Loucy (cell line): ENCODE results near the gene LNPK.

Experiments used
- H2AFZ ChIP-seq: fragments of 200-600 bp; sonication (generic); 2 replicates; pipeline ENCODE4 v1.6.0; 2016; ENCODE audit warnings: antibody characterized with exemption, mild to moderate bottlenecking, low read length, moderate library complexity
- H3F3A ChIP-seq: fragments of 200-600 bp; 2 replicates; pipeline ENCODE4 v1.6.0; 2016; ENCODE audit warnings: antibody characterized with exemption, low read depth, mild to moderate bottlenecking
- H3K27me3 ChIP-seq: fragments of 200-600 bp; sonication (generic); 2 replicates; pipeline ENCODE4 v1.6.1; 2014; ENCODE audit warnings: low read length, mild to moderate bottlenecking; ENCODE audit not compliant: insufficient read depth, poor library complexity, severe bottlenecking
- H3K36me3 ChIP-seq: fragments of 200-600 bp; sonication (generic); 2 replicates; pipeline ENCODE4 v1.6.1; 2016; ENCODE audit warnings: low read length; ENCODE audit not compliant: insufficient read depth
- H3K4me1 ChIP-seq: fragments of 200-600 bp; sonication (generic); 2 replicates; pipeline ENCODE4 v1.5.1; 2014; ENCODE audit warnings: low read length, mild to moderate bottlenecking; ENCODE audit not compliant: insufficient read depth, poor library complexity, severe bottlenecking
- H3K4me2 ChIP-seq: fragments of 200-600 bp; sonication (generic); 2 replicates; pipeline ENCODE4 v1.6.0; 2014; ENCODE audit warnings: antibody characterized with exemption, low read length, low read depth, mild to moderate bottlenecking; ENCODE audit not compliant: poor library complexity, severe bottlenecking
- H3K4me3 ChIP-seq: fragments of 200-600 bp; sonication (generic); 2 replicates; pipeline ENCODE4 v1.5.1; 2014; ENCODE audit warnings: low read length, mild to moderate bottlenecking, mixed read lengths; ENCODE audit not compliant: poor library complexity, severe bottlenecking
- H3K79me2 ChIP-seq: fragments of 200-600 bp; sonication (generic); 2 replicates; pipeline ENCODE4 v1.6.1; 2014; ENCODE audit warnings: low read length; ENCODE audit not compliant: insufficient read depth
- H3K9ac ChIP-seq: fragments of 200-600 bp; sonication (generic); 2 replicates; pipeline ENCODE4 v1.6.0; 2014; ENCODE audit warnings: mild to moderate bottlenecking, low read depth, low read length, moderate library complexity; ENCODE audit not compliant: poor library complexity, severe bottlenecking
- H3K9me2 ChIP-seq: fragments of 200-600 bp; sonication (generic); replicated peaks from 2 replicates; pipeline ENCODE4 v1.6.1; 2016; ENCODE audit warnings: low read depth, low read length, mixed read lengths
- H3K9me3 ChIP-seq: fragments of 200-600 bp; sonication (generic); 2 replicates; pipeline ENCODE4 v1.6.1; 2014; ENCODE audit warnings: mild to moderate bottlenecking, antibody characterized with exemption, low read length, low read depth; ENCODE audit not compliant: insufficient read depth
- H4K20me1 ChIP-seq: fragments of 200-600 bp; sonication (generic); 2 replicates; pipeline ENCODE4 v1.6.0; 2014; ENCODE audit warnings: antibody characterized with exemption, low read length, mild to moderate bottlenecking; ENCODE audit not compliant: insufficient read depth, poor library complexity, severe bottlenecking
- EZH2phosphoT487 ChIP-seq: fragments of 200-600 bp; IDR thresholded peaks from 2 replicates; pipeline ENCODE4 v1.6.1; 2018; ENCODE audit warnings: antibody characterized with exemption, mild to moderate bottlenecking, moderate library complexity, borderline replicate concordance
- TF ChIP-seq, protein P1 (sequence below): fragments of 200-600 bp; sonication (generic); conservative IDR thresholded peaks from 2 replicates; pipeline ENCODE4 v1.5.1; 2014; ENCODE audit warnings: mild to moderate bottlenecking, antibody characterized with exemption, low read length

The LNPK gene

DNA sequence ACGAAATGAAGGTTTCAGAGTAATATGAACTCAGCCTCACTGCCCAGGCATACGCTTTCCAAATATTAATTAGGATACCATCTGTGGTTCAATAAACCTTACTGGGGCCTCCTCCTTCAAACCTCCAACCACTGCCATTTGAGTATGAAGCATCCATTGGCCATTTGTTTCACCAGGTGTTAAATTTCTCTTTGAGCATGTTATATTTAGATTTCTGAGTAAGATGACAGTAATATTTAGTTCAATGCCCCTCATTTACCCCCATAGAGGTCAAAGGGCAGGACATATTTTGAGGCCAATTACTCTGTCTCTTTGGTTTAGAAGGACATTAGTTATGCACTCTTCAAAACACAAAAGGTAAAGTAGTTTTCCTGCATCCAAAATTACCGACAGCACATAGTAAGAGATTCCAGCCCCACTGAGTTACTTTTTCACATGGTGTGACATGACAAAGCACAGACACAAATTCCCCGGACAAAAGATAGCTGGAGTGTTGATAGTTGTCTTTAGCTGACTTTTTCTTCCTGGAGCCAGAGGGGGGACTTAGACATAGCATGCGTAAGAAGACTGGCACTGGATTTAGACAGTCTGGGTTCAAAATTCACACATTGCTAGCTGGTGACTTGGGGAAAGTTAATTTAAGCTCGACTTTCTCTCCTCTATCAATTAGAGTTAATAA, 33.1 kb upstream of the LNPK start:
- H3K9me3 ChIP-seq, result no peaks in the 10 kb centered on the region
- no peaks in the 10 kb centered on the region for H3F3A ChIP-seq
- H3K79me2 ChIP-seq, result no peaks in the 10 kb centered on the region
- no peaks in the 10 kb centered on the region for H3K4me1 ChIP-seq
- H4K20me1 ChIP-seq, result no peaks in the 10 kb centered on the region
- no peak overlapping the region for H3K9ac ChIP-seq
- H3K27me3 ChIP-seq, result no peaks in the 10 kb centered on the region
- no peak overlapping the region for H3K4me3 ChIP-seq
- no peak for TF ChIP-seq EZH2phosphoT487
- TF ChIP-seq, protein P1, sequence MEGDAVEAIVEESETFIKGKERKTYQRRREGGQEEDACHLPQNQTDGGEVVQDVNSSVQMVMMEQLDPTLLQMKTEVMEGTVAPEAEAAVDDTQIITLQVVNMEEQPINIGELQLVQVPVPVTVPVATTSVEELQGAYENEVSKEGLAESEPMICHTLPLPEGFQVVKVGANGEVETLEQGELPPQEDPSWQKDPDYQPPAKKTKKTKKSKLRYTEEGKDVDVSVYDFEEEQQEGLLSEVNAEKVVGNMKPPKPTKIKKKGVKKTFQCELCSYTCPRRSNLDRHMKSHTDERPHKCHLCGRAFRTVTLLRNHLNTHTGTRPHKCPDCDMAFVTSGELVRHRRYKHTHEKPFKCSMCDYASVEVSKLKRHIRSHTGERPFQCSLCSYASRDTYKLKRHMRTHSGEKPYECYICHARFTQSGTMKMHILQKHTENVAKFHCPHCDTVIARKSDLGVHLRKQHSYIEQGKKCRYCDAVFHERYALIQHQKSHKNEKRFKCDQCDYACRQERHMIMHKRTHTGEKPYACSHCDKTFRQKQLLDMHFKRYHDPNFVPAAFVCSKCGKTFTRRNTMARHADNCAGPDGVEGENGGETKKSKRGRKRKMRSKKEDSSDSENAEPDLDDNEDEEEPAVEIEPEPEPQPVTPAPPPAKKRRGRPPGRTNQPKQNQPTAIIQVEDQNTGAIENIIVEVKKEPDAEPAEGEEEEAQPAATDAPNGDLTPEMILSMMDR, result no peak
- H3K36me3 ChIP-seq, result no peaks in the 10 kb centered on the region
- no peaks in the 10 kb centered on the region for H3K9me2 ChIP-seq
- H3K4me2 ChIP-seq, result no peak overlapping the region
- H2AFZ ChIP-seq, result no peak overlapping the region

DNA sequence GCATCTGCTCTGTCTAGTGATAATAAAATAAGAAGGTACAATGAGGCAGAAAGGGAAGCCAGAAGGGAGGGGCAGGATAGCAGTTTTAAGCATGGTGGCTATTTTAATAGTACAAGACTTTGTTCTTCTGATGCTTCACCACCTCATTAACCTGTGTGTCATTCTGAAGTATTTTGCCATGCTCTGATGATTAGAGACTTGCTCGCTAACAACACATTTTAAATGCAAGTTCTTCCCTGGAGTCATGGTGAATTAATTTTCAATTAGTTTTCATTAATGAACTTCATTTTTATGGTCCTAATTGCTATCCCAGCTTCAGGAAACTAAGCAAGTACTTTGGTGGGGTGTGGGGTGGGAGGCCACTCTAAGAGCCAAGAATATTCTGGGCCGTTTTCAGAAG, 25.7 kb upstream of the LNPK start:
- Histone ChIP-seq H3K27me3 (no peaks in the 10 kb centered on the region), H3K9me2 (no peaks in the 10 kb centered on the region), H4K20me1 (no peaks in the 10 kb centered on the region), H3F3A (no peaks in the 10 kb centered on the region), H3K79me2 (no peaks in the 10 kb centered on the region), H3K9me3 (no peaks in the 10 kb centered on the region), H3K4me2 (no peak overlapping the region), H3K4me3 (no peak overlapping the region), H3K4me1 (no peaks in the 10 kb centered on the region), H3K9ac (no peak overlapping the region), H3K36me3 (no peaks in the 10 kb centered on the region), H2AFZ (no peak overlapping the region)
- TF ChIP-seq EZH2phosphoT487, result no peak
- TF ChIP-seq, protein P1, result no peak

DNA sequence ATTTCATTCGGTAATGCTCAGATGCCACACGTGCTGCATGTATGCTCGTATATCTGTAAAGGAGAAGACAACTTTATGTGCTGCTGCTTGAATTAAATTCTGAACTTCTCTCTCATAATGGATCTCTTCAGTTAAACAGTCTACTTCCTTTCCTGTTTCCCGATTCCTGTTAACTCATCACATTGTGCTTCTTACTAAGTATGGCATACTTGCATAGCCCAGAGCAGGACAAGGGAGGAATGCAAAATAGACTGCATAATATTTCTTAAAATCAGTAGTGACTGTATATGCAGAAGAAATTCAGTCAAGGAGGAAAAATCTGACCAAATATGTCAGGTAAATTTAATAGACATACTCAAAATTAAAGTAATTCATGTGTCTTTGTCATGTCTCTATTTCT, 23.9 kb upstream of the LNPK start:
- Histone ChIP-seq H3K79me2 (no peaks in the 10 kb centered on the region), H3K36me3 (no peaks in the 10 kb centered on the region), H3K9me3 (no peaks in the 10 kb centered on the region), H3K4me2 (no peak overlapping the region), H4K20me1 (no peaks in the 10 kb centered on the region), H3K27me3 (no peaks in the 10 kb centered on the region), H3K9ac (no peak overlapping the region), H2AFZ (no peak overlapping the region), H3K4me3 (no peak overlapping the region), H3K4me1 (no peaks in the 10 kb centered on the region), H3K9me2 (no peaks in the 10 kb centered on the region), H3F3A (no peaks in the 10 kb centered on the region)
- no peak for TF ChIP-seq EZH2phosphoT487
- TF ChIP-seq, protein P1, result no peak
